Activated T-helper 2 cell treated with anti-CD3 and anti-CD28 coated beads, Interferon-gamma antibody, Interleukin-2, Interleukin-4, amounts not matched to agents 10 μg/mL and 5 μg/mL and 100 μg/mL, durations not matched to agents 14 hours and 24 hours and 36 hours (primary cell): Measurements from ENCODE around the gene PPP1R9B. TPM values are rescaled to one million over a fixed set of nuclear protein-coding genes. Genes with fewer than 3 reads are reported as not detected.

ENCODE experiments used
- DNase-seq: peaks from one replicate; pipeline ENCODE4 v3.0.0; 2021; ENCODE audit warnings: low spot score
- H3K27ac Mint-ChIP-seq: one replicate; pipeline ENCODE4 v1.8.0; 2021; ENCODE audit warnings: mixed read lengths
- H3K27me3 Mint-ChIP-seq: one replicate; pipeline ENCODE4 v1.8.0; 2021; ENCODE audit warnings: low read depth, mixed read lengths
- H3K36me3 Mint-ChIP-seq: one replicate; pipeline ENCODE4 v1.8.0; 2021; ENCODE audit warnings: low read depth, mixed read lengths
- H3K4me1 Mint-ChIP-seq: one replicate; pipeline ENCODE4 v1.8.0; 2021; ENCODE audit warnings: low read depth, mixed read lengths
- H3K4me3 Mint-ChIP-seq: one replicate; pipeline ENCODE4 v1.8.0; 2021; ENCODE audit warnings: low read depth, mild to moderate bottlenecking, moderate library complexity, mixed read lengths
- H3K9me3 Mint-ChIP-seq: one replicate; pipeline ENCODE4 v1.8.0; 2021; ENCODE audit warnings: mixed read lengths
- intact Hi-C: fragments of 100-400 bp; cut with micrococcal nuclease; formaldehyde crosslinking; loops from one replicate; pipeline ENCODE4 v1.15.1; 2023
- total RNA-seq: library from RNA; stranded (reverse); gene quantifications from 2 replicates; pipeline ENCODE4 v1.2.3, GENCODE V29; 2022

Gene PPP1R9B
- total RNA-seq, 1 donor from 2014 or later, result 130 TPM

GRCh38 chr17:50165466-50165865 lies 15.0 kb upstream of the PPP1R9B start:
- Mint-ChIP-seq H3K36me3 (peaks cover 3% of the 10 kb centered on the region), H3K27me3 (no peaks in the 10 kb centered on the region)

GRCh38 chr17:50165066-50165465 lies 14.6 kb upstream of the PPP1R9B start:
- Mint-ChIP-seq H3K4me1 (peaks cover 38% of the 10 kb centered on the region), H3K27ac (peak overlapping the region; percentile 44), H3K36me3 (peaks cover 3% of the 10 kb centered on the region), H3K27me3 (no peaks in the 10 kb centered on the region), H3K9me3 (no peaks in the 10 kb centered on the region), H3K4me3 (no peak overlapping the region)
- intact Hi-C loops, result no loop called here
- no peak for DNase-seq

More at GRCh38 chr17:50165466-50165865, 15.0 kb upstream of the PPP1R9B start:
- H3K4me3 Mint-ChIP-seq, result no peak overlapping the region
- intact Hi-C loops, result no loop called here
- H3K9me3 Mint-ChIP-seq, result no peaks in the 10 kb centered on the region
- peak overlapping the region; percentile 44 for H3K27ac Mint-ChIP-seq
- peaks cover 36% of the 10 kb centered on the region for H3K4me1 Mint-ChIP-seq
- DNase-seq, result no peak

DNA sequence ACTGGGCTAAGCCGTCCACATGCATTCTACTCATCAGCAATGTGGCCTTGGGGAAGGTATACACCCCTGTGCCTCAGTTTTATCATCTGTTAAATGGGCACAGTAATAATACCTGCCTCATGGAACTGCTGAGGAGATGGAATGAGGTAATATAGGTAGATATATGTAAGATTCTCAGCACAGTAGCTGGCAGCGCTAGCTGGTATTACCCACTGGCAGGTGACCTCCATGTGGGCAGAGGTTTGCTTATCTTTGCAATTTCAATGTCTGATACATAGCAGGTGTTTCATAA lies 14.2 kb upstream of the PPP1R9B start:
- no peaks in the 10 kb centered on the region for H3K9me3 Mint-ChIP-seq
- peaks cover 3% of the 10 kb centered on the region for H3K36me3 Mint-ChIP-seq
- H3K27ac Mint-ChIP-seq, result no peak overlapping the region
- DNase-seq, result no peak
- H3K4me3 Mint-ChIP-seq, result no peak overlapping the region
- H3K27me3 Mint-ChIP-seq, result no peaks in the 10 kb centered on the region
- intact Hi-C loops, result no loop called here
- peaks cover 40% of the 10 kb centered on the region for H3K4me1 Mint-ChIP-seq

DNA sequence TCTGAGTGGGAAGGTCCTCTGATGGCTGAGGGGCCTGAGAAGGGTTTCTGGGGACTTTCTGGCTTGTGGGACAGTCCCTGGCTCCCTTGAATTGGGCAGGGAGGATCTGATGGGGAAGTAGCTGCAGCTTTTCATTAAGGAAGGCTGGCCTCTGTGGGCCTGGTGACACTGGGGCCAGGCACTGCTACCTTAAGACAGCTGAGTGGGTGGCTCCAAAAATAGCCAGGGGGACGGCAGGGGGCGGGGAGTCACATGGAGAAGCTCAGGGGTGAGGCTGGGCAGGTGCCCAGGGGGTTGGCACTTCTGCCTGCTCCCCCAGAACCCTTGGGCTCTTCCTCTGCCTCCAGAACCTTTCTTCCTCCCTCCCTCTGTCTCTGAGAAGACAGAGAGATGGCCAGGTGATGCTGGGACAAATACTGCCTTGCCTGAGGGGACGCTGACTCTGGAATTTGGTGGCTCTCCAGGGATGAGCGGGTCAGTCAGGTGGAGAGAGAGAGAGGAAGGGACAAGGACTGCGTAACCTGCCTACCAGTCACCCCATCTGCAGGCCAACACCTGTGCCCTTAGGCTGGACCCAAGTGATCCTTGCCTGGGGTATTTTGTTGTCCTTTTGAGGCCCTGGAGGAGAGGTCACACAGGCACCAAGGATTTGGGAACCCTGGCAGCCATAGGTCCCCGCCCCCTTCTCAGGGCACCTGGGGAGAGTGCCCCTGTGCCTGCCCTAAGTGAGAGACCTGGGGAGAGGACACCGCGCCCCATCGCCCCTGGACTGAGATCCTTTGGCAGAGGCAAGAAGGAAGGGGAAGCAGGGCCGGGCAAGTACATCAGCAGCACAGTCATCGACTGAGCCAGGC lies 13.6 kb upstream of the PPP1R9B start:
- H3K27ac Mint-ChIP-seq, result peak overlapping the region; percentile 10

DNA sequence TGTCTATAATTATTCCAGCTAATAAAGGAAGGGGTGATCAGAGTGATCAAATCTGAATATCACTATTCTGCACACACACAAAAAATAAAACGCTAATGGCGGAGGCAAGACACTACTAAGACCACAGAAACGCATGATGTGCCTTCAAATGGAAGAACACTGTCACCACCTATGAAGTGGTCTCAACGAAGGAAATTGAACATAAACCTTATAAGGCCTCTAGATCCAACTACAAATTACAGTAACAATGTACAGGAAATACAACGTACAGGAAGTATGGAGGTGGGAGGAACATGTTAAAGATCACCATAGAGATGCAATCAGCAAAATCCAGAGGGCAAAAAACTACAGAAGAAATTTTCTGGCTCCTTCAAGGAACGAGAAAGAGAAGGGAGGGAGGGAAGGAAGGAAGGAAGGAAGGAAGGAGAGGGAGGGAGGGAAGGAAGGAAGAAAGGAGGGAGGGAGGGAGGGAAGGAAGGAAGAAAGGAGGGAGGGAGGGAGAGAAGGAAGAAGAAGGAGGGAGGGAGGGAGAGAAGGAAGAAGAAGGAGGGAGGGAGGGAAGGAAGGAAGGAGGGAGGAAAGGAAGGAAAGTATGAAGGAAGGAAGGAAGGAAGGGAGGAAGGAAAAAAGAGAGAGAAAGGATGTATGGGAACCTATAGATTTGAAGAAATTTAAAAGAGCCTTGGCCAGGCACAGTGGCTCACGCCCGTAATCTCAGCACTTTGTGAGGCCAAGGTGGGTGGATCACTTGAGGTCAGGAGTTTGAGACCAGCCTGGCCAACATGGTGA lies 12.2 kb upstream of the PPP1R9B start:
- Mint-ChIP-seq H3K27me3 (no peaks in the 10 kb centered on the region), H3K27ac (peak overlapping the region; percentile 99), H3K36me3 (peaks cover 3% of the 10 kb centered on the region), H3K4me1 (peaks cover 35% of the 10 kb centered on the region), H3K4me3 (peak overlapping the region; percentile 28), H3K9me3 (no peaks in the 10 kb centered on the region)
- no peak for DNase-seq
- intact Hi-C loops, result no loop called here

More for the DNA sequence above, 13.6 kb upstream of the PPP1R9B start:
- H3K27me3 Mint-ChIP-seq, result no peaks in the 10 kb centered on the region
- H3K9me3 Mint-ChIP-seq, result no peaks in the 10 kb centered on the region
- no peak for DNase-seq
- peaks cover 34% of the 10 kb centered on the region for H3K4me1 Mint-ChIP-seq
- intact Hi-C loops, result no loop called here
- no peak overlapping the region for H3K4me3 Mint-ChIP-seq
- H3K36me3 Mint-ChIP-seq, result peaks cover 3% of the 10 kb centered on the region

DNA sequence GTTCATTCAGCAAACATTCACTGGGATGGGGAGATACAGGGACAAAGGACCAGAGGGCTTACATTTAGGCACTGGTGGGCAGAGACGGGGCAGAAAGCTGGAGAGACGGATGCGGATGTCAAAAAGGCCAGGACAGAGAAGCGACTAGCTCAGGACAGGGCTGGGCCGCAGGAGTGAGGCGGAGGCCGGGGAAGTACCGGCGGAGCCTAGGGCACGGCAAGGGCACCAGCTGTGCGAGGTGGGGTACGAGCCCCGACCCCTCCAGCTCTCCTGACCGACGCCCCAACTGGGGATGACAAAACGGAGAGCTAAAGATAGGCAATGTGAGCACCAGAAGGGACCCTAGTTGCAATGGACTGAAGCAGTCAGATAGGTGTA lies 11.4 kb upstream of the PPP1R9B start:
- Mint-ChIP-seq H3K27ac (peak overlapping the region; percentile 99), H3K4me3 (peak overlapping the region; percentile 76), H3K4me1 (peaks cover 35% of the 10 kb centered on the region), H3K9me3 (no peaks in the 10 kb centered on the region), H3K27me3 (no peaks in the 10 kb centered on the region), H3K36me3 (peaks cover 3% of the 10 kb centered on the region)
- DNase-seq, result no peak
- intact Hi-C loops, result loop anchor here (1.0 to 2.0 kb wide), 4 partner anchors 11 to 67 kb away; partner anchors contain the start of gene PDK2

- peak; percentile 95 for DNase-seq
- H3K4me3 Mint-ChIP-seq, result peak overlapping the region; percentile 76
- intact Hi-C loops, result loop anchor here (1.0 to 2.0 kb wide), 4 partner anchors 10 to 66 kb away; partner anchors contain the start of gene PDK2
- peaks cover 35% of the 10 kb centered on the region for H3K4me1 Mint-ChIP-seq
- no peaks in the 10 kb centered on the region for H3K9me3 Mint-ChIP-seq
- peak overlapping the region; percentile 99 for H3K27ac Mint-ChIP-seq
- H3K36me3 Mint-ChIP-seq, result peaks cover 3% of the 10 kb centered on the region
- no peaks in the 10 kb centered on the region for H3K27me3 Mint-ChIP-seq
These were observed 10.8 kb upstream of the PPP1R9B start for GRCh38 chr17:50161023-50161910.

DNA sequence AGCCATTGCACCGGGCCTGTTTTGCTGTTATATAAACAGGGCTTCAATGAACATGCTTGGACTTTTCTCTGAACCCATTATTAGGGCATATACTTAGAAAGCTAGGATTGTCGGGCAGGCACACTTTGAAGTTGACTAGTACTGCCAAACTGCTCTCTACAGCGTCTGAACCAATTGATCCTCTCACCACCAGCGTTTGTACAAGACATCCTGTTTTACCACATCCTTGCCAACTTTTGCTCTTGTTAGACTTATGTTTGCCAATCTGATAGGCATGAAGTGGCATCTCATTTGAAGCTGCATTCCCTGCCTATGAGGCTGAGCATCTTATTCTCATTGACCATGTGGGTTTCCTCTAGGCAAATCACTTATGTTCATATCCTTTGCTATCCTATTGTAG lies 7.4 kb upstream of the PPP1R9B start:
- Mint-ChIP-seq H3K9me3 (no peaks in the 10 kb centered on the region), H3K4me1 (peaks cover 42% of the 10 kb centered on the region), H3K27ac (no peak overlapping the region), H3K27me3 (no peaks in the 10 kb centered on the region), H3K36me3 (peaks cover 3% of the 10 kb centered on the region), H3K4me3 (no peak overlapping the region)
- no peak for DNase-seq
- intact Hi-C loops, result no loop called here

DNA sequence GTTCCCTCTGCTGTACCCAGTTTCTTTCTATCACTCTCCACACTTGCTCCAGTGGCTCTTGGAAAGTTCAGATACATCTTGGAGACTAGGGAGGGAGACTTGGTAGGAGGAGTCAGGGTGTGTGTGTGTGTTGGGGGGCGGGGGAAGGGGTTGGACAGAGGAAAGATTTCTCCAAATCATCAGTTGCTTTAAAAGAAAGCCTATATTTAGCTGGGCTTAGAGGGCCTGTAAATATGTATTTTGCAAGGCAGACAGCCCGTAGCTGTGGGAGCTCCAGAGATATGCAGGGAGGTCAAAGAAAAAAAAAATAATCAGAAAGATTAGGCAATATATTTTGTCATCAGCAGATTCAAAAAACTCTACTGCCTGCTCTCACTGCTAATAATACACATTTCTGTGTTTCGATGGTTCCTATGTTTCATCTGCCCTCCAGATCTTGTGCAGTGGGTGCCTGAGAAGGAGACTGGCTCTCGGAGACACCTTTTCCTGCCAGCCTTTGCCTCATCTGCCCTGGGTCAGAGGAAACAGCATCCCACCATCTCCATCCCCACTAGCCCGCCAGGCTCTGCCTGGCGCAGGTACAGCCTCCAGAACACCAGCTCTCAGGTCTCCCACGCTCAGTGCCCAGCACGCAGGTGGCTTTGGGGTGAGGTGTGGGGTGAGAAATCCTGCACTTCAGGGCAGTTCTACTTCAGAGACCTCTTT lies 4.8 kb upstream of the PPP1R9B start:
- Mint-ChIP-seq H3K27ac (peak overlapping the region; percentile 58), H3K9me3 (no peaks in the 10 kb centered on the region), H3K36me3 (no peaks in the 10 kb centered on the region), H3K4me3 (peak overlapping the region; percentile 5), H3K27me3 (no peaks in the 10 kb centered on the region), H3K4me1 (peaks cover 31% of the 10 kb centered on the region)
- intact Hi-C loops, result no loop called here
- no peak for DNase-seq

GRCh38 chr17:50154604-50155003 lies 4.1 kb upstream of the PPP1R9B start:
- intact Hi-C loops, result loop anchor here (5.0 kb wide), 1 partner anchor 57 kb away; the partner anchor contains the start of gene PDK2
- H3K36me3 Mint-ChIP-seq, result no peaks in the 10 kb centered on the region
- peaks cover 28% of the 10 kb centered on the region for H3K4me1 Mint-ChIP-seq
- no peak for DNase-seq
- no peaks in the 10 kb centered on the region for H3K9me3 Mint-ChIP-seq
- H3K27me3 Mint-ChIP-seq, result no peaks in the 10 kb centered on the region
- no peak overlapping the region for H3K4me3 Mint-ChIP-seq
- H3K27ac Mint-ChIP-seq, result peak overlapping the region; percentile 58

DNA sequence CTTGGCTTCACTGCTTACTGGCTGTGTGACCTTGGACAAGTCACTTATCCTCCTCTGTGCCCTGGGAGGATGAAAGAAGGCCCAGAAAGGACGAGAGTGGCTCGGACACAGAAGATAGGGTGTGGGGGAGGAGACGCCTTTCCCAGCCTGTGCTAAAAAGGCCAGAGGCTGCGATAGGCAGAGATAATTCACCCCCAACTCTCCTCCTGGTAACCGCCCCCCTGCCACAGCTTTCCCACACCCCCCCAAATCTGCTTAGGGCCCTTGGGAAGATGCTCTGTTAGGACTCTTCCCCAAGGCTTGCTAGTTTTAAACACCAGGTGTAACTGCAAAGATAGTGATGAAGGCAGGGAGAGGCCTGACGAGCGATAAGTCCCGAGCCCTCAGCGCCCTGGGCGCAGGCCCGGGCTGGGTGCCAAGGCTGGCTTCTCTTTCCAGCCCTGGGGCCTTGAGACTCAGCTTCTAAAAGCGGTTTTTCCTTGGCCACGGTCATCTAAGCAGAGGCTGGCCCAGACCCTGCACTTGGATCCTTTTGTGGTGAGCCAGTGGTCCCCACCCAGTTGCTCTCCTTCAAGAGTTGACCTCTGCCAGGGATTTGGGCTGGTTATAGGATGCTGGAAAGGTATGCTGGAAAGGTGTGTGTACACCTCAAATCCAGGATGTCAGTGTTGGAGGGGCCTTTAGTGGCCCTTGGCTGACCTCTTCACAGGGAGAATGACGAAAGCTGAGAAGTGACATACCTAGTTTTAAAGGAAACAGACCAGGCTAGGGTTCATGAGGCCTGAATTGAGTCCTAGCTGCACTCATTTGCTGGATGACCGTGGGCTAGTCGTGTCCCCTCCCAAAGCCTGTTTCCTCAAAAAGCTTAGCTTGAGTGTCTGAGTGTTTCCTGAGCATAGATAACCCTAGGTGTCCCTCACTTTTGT lies 3.4 kb upstream of the PPP1R9B start:
- peak overlapping the region; percentile 58 for H3K27ac Mint-ChIP-seq

More for the DNA sequence above, 3.4 kb upstream of the PPP1R9B start:
- H3K36me3 Mint-ChIP-seq, result peaks cover 5% of the 10 kb centered on the region
- peaks cover 28% of the 10 kb centered on the region for H3K4me1 Mint-ChIP-seq
- no peaks in the 10 kb centered on the region for H3K9me3 Mint-ChIP-seq
- H3K4me3 Mint-ChIP-seq, result no peak overlapping the region
- H3K27me3 Mint-ChIP-seq, result no peaks in the 10 kb centered on the region
- no peak for DNase-seq
- intact Hi-C loops, result loop anchor here (5.0 kb wide), 1 partner anchor 57 kb away; the partner anchor contains the start of gene PDK2
